Prostate gland (tissue), 2 donors: ENCODE results near the gene ACE2. TPM values are rescaled to one million over a fixed set of nuclear protein-coding genes. Genes with fewer than 3 reads are reported as not detected.

Experiments used
- DNase-seq: peaks from one replicate; pipeline ENCODE4 v3.0.0-alpha.2; 2019; ENCODE audit warnings: low spot score
- H3K27ac ChIP-seq, 2 donors: fragments of 200-600 bp; sonication (generic); 2 replicates each; pipeline ENCODE4 v1.5.1; 2017 to 2019
- H3K27me3 ChIP-seq: fragments of 200-600 bp; sonication (generic); replicated peaks from 2 replicates; pipeline ENCODE4 v1.5.1; 2019; ENCODE audit not compliant: insufficient read depth
- H3K36me3 ChIP-seq, 2 donors: fragments of 200-600 bp; sonication (generic); 1 replicate in 1 of 2; 2 replicates in 1 of 2; pipeline versions ENCODE4 v1.5.1 to v1.8.1; 2017 to 2019
- H3K4me1 ChIP-seq: fragments of 200-600 bp; sonication (generic); replicated peaks from 2 replicates; pipeline ENCODE4 v1.5.1; 2019
- H3K4me3 ChIP-seq, 2 donors: fragments of 200-600 bp; sonication (generic); 2 replicates each; pipeline ENCODE4 v1.5.1; 2017 to 2019
- H3K9me3 ChIP-seq: fragments of 200-600 bp; sonication (generic); 2 replicates; pipeline ENCODE4 v1.5.1; 2017
- POLR2A ChIP-seq: fragments of 450-650 bp; IDR thresholded peaks from one replicate; pipeline ENCODE4 v1.6.1; 2016; ENCODE audit warnings: antibody characterized with exemption, mild to moderate bottlenecking
- POLR2AphosphoS5 ChIP-seq: sonication (generic); formaldehyde crosslinking; IDR thresholded peaks from one replicate; pipeline ENCODE4 v1.6.1; 2017; ENCODE audit warnings: antibody characterized with exemption
- WGBS: methylation state at CpG from one replicate; pipeline ENCODE4 v1.1.5; 2018; 5-methylcytosine and 5-hydroxymethylcytosine counted together
- intact Hi-C: fragments of 100-400 bp; cut with DNase I; formaldehyde crosslinking; loops from one replicate; pipeline ENCODE4 v1.14.2; 2022
- total RNA-seq, 2 donors: library from RNA; depleted of rRNA; stranded (reverse); fragments of >200 nt; gene quantifications; one replicate each; pipeline ENCODE4 v1.1.0, GENCODE V29; 2016
- TF ChIP-seq, protein P1 (sequence below), 4 experiments: fragments of 200-600 bp in 2 of 4; fragments of 450-650 bp in 2 of 4; sonication (generic) in 2 of 4; IDR thresholded peaks; 1 replicate in 3 of 4; 2 replicates in 1 of 4; pipeline ENCODE4 v1.5.1; 2016 to 2019; ENCODE audit warnings: antibody characterized with exemption in 4 of 4, mild to moderate bottlenecking in 2 of 4, moderate library complexity in 2 of 4

Gene ACE2
- total RNA-seq, 2 donors from 2014 or later, result 0.14 to 74.6 TPM

DNA sequence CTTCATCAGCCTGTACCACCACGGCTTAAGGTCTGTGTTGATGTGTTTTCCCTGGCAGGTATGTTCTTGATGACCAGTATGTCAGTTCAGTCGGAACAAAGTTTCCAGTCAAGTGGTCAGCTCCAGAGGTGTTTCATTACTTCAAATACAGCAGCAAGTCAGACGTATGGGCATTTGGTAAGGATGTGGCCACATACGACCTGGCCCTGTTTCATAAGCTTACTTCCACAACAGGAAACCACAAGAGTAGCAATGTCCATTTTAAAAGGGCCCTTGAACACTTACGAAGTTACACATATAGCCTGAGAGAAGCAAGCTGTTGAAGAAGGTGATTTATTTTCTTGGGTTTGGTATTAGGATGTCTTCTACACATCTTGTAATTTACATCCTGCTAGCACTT is 54.0 kb downstream of the ACE2 start:
- 79% methylated on average over 4 of the region's 5 CpGs for WGBS
- no peaks in the 10 kb centered on the region for H3K9me3 ChIP-seq
- TF ChIP-seq POLR2A (no peak), POLR2AphosphoS5 (no peak)
- TF ChIP-seq, protein P1, sequence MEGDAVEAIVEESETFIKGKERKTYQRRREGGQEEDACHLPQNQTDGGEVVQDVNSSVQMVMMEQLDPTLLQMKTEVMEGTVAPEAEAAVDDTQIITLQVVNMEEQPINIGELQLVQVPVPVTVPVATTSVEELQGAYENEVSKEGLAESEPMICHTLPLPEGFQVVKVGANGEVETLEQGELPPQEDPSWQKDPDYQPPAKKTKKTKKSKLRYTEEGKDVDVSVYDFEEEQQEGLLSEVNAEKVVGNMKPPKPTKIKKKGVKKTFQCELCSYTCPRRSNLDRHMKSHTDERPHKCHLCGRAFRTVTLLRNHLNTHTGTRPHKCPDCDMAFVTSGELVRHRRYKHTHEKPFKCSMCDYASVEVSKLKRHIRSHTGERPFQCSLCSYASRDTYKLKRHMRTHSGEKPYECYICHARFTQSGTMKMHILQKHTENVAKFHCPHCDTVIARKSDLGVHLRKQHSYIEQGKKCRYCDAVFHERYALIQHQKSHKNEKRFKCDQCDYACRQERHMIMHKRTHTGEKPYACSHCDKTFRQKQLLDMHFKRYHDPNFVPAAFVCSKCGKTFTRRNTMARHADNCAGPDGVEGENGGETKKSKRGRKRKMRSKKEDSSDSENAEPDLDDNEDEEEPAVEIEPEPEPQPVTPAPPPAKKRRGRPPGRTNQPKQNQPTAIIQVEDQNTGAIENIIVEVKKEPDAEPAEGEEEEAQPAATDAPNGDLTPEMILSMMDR (IDR thresholded peaks at IDR 0.05), result no peak
- no peak for DNase-seq
- no peaks in the 10 kb centered on the region for H3K36me3 ChIP-seq
- H3K27ac ChIP-seq, result no peak overlapping the region
- H3K4me3 ChIP-seq, result no peak overlapping the region
- intact Hi-C loops, result no loop called here
- H3K4me1 ChIP-seq, result no peaks in the 10 kb centered on the region
- H3K27me3 ChIP-seq, result no peaks in the 10 kb centered on the region

DNA sequence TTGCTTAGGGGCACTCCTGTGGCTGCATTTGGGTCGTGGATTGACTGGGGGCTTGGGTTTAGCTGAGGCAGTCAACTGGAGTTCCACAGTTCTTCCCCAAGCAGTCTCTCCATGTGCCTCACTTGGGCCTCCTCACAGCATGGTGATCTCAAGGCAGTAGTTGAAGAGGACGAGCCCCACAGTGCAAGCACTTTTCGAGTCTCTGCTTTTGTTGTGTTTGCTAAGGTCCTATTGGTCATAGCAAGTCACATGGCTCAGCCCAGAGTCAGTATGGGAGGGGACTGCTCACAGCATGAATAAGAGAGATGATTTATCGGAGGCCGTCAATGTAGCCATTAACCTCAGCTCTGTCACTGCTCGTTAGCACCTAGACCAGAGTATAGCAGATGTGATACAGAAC is 70.4 kb downstream of the ACE2 start:
- Histone ChIP-seq H3K27ac (no peak overlapping the region), H3K9me3 (no peaks in the 10 kb centered on the region), H3K4me3 (no peak overlapping the region), H3K4me1 (no peaks in the 10 kb centered on the region), H3K36me3 (no peaks in the 10 kb centered on the region), H3K27me3 (no peaks in the 10 kb centered on the region)
- TF ChIP-seq, protein P1 (IDR thresholded peaks at IDR 0.05), result no peak
- TF ChIP-seq POLR2AphosphoS5 (no peak), POLR2A (no peak)
- no peak for DNase-seq
- WGBS, result 90% methylated on average over 4 of the region's 6 CpGs
- intact Hi-C loops, result no loop called here

DNA sequence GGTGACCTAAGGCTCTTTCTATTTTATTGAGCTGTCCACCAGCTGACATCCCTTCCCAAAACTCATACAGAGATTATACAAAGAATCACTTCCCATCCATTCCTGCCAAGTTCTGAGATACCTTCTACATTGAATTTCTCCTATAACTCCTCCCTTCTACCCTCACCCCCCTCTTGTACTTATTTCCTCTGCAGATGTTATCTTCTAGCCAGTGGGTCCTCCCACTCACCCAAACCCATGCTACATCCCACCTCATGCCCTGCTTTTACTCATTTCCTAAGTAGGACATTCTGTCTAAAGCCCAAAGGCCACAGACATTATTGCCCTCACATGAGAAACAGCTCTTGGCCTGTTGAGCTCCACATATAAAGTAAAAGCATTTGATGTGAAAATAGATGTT is 71.6 kb downstream of the ACE2 start:
- H3K9me3 ChIP-seq, result no peaks in the 10 kb centered on the region
- H3K4me3 ChIP-seq, result no peak overlapping the region
- no peak for DNase-seq
- H3K36me3 ChIP-seq, result no peaks in the 10 kb centered on the region
- no peak overlapping the region for H3K27ac ChIP-seq
- TF ChIP-seq POLR2A, result no peak
- TF ChIP-seq, protein P1 (IDR thresholded peaks at IDR 0.05), result no peak
- no peak for TF ChIP-seq POLR2AphosphoS5
- H3K4me1 ChIP-seq, result no peaks in the 10 kb centered on the region
- no peaks in the 10 kb centered on the region for H3K27me3 ChIP-seq
- intact Hi-C loops, result no loop called here

DNA sequence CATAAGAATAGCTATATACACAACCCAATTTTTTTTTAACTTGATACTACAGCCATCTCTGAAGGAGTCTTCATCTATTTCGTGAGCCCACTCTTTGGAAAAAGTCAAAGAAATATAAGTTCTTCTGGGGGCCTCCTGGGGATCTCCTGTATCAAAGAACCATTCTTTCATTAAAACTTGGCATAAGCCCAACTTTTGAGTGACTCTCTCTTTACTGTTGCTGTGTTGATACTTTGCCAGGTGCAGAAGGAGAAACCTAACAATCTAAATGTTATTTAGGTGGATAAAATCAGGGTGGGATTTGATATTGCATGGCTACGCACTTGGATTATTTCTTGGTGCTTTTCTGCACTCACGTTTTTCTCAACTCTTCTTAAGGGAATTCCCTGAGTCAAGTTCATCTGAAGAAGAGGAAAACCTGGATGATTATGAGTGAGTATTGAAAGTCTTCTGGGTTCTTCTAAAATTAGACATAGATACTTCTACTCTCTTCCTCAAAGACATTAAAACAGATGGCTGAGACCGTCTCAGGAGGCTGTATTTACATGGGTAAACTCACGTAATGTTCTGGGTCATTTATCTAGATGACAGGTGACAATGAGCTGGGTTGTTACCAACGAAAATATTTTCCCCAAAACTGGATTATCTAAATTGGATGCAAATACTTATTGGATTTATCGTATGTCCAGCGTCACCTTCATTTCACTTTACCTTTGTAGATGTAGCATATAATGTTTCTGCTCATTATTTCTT is 74.9 kb downstream of the ACE2 start:
- no peaks in the 10 kb centered on the region for H3K36me3 ChIP-seq
- WGBS, result 56% methylated on average over 8 of the region's 8 CpGs
- intact Hi-C loops, result no loop called here
- no peaks in the 10 kb centered on the region for H3K27me3 ChIP-seq
- no peak overlapping the region for H3K4me3 ChIP-seq
- H3K27ac ChIP-seq, result no peak overlapping the region
- H3K9me3 ChIP-seq, result no peaks in the 10 kb centered on the region
- TF ChIP-seq POLR2A (no peak), POLR2AphosphoS5 (no peak)
- TF ChIP-seq, protein P1 (IDR thresholded peaks at IDR 0.05), result no peak
- no peak for DNase-seq
- no peaks in the 10 kb centered on the region for H3K4me1 ChIP-seq

DNA sequence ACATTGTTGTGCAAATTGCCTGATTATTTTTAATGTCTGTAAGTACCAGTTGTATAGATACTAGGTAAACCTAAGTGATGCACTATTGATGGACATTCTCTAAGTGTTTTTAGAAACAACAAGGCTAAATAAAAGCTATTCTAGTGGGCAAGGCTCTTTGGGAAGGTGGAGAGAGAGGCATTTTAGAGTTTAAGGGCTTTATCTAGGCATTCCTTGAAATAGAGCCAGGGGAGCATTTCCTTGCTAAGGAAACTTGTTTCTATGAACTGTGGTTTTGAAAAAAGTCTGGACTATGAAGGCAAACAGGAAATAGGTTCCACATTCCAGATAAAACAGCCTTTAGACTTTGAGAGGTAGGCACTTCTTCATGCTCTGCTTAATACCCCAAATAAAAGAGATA is 76.3 kb downstream of the ACE2 start:
- no peaks in the 10 kb centered on the region for H3K4me1 ChIP-seq
- H3K27me3 ChIP-seq, result no peaks in the 10 kb centered on the region
- H3K4me3 ChIP-seq, result no peak overlapping the region
- H3K36me3 ChIP-seq, result no peaks in the 10 kb centered on the region
- intact Hi-C loops, result no loop called here
- TF ChIP-seq, protein P1 (IDR thresholded peaks at IDR 0.05), result no peak
- no peak for TF ChIP-seq POLR2A
- no peak overlapping the region for H3K27ac ChIP-seq
- no peaks in the 10 kb centered on the region for H3K9me3 ChIP-seq
- no peak for DNase-seq
